ENCODE measurements around the gene RAD18.

Gene RAD18

DNA sequence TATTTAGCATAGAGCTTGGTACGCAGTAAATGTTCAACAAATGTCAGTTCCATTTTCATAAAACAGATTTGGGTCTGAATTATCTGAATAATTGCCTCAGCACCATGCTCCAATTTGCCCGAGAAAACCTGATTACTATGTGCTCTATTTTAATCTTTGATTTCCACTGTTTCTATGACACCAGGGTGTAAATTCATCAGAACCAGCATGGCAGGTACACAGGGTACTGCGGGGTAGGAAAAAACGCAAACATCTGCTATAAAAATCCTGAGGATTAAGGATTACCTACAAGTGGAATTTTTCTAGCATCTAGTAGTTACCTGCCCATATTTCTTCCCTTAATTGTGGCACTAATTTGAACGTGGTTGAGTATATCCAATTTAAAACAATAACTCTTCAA lies 70.3 kb downstream of the RAD18 start:
- DNase-seq = no peak

DNA sequence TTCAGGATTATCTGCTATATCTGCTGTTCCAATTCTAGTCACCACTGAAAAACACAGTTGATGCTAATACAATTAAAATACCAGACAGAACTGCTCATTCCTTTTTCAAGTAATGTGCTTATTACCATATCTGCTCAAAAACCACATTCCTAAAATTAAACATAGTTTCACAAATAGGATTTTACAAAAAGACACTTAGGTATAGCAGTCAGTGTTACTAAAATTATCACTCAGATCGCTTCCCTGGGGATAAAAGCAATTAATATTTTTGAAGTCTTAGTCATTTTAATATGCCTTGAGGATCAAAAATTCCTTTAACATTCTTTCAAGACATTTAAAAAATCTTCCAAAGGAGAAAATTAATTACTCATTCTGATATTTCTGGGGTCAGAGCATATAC lies 71.5 kb downstream of the RAD18 start:
- no peak for DNase-seq

DNA sequence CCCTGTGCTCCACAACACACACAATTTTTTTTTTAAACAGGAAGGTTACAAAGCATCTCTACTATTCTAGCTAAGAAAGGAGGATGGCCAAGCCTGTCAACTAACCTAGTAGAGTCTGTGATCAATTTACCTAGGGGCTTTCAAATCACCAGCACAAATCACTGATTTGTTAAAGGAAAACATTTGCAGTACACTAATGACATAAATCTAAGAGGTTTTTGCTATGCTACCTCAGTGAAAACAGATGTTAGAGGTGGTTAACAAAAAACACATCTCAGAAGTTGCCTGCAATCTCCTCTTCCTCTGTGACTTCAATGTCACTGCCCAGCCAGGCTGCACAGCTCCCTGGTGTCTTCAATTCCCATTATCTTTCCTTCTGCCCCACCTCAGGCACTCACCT lies 72.0 kb downstream of the RAD18 start:
- DNase-seq = no peak

DNA sequence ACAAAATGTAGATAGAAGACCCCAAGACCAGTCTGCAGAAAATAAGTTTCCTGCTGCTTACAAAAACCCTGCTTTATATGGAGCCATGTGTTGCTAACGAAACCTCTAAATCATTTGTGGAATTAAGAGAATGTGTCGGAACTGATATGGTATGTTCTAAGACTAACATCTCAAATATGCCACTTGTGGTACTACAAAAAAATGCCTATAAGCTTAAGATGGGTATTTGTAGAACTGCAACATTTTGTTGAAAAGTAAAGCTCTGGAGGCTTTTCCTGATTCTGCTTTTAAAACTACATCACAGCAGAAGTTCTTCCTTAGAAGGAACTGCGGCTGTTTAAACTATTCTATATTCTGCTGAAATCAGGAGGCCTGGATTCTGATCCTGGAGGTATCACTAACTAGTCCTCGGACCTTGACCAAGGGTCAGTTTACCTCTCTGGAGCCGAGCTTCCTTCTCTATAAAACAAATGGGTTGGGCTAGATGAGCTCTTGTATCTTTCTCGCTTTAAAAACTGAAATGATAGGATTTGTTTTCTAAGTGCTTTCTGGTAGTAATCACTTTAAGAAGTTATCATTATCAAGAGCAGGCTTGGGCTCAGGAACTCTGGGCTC lies 74.9 kb downstream of the RAD18 start:
- DNase-seq = no peak

DNA sequence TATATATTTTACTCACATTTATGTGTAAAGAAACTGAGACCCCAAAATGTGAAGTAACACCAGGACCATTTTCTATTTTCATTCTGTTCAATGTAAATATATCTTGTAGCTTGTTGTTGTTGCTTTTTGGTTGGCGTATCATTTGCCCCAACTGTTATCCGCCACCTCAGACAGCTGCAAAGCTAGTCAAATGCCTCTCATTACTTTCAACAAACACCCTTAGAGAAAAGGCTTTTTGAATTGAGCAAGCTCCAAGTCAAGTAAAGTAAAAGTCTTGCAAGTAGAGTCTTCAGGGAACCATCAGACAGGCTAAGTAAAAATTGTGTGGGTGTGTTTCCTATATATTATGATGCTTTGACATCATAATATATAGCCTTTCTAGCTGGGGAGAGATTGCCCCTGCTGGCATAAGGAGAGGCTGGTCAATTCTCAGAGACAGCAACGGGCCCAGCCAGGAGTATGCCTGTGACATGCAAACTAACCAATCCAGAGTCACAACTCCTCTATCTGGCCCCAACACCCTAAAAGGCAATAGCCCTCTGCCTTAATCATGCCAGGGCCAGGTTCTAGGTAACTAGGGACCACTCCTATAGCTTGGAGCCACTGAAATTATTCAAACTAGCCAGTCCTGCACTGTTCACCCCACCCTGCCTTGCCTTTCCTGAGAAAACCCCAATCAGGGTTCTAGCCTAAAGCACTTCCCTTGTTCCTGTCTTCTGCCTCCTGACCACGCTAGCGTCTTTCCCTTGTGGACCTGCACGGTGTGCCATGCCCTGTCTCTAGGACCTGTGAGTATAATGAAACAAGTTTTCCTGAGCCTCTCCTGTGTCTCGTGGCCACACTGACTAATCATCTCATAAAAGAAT lies 75.6 kb downstream of the RAD18 start:
- DNase-seq = no peak

DNA sequence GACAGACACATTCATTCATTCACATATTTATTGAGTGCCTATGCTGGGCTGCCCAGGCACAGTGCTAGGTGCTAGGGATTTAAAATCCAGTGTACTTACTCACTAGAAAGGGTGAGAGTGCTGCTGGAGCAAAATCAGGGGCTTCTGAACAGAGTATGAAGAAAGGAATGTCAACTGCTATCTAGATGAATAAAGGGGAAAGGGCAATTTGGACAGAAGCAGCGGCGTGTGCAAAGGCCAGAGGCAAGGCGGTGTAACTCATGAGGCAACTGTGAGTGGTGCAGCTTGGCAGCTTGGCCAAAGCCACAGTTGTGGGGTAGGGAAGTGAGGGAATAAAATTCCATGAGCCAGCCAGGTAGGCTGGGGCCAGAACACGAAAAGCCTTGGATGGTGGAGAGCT lies 76.7 kb downstream of the RAD18 start:
- no peak for DNase-seq

DNA sequence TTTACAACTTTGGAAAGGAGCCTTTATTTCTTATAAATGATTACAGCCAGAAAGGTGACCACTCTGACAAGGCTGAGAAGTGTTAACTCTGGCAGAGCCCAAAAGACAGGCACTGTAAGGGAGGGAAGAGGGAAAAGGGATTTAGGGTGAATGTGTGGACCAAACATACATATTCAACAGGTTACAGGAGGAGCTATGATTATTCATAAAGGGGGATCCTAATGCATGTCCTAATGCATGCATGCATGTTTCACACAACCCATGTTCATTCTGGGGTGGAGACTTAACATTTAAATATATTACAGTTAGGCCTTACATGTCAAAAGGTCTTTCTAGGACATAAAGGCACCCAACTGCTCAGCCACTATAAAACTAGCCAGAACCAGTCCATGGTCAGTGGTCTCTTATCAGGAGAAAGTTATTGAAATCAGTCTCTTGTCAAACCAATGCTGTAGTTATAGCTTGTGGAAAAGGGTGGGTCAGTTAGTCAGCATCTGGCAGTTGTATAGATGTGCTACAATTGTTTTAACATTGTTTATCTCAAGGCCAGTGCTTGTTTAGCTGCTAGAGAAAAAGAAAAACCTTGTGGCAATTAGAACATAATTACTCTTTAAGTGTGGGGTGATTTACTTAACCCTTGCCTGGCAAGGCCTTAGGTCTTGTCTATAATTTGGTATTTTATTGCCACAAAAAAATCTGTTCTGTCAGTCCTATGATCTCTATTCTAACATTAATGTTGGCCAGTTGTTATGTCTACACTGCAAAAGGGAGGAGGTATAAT lies 77.5 kb downstream of the RAD18 start:
- no peak for DNase-seq

DNA sequence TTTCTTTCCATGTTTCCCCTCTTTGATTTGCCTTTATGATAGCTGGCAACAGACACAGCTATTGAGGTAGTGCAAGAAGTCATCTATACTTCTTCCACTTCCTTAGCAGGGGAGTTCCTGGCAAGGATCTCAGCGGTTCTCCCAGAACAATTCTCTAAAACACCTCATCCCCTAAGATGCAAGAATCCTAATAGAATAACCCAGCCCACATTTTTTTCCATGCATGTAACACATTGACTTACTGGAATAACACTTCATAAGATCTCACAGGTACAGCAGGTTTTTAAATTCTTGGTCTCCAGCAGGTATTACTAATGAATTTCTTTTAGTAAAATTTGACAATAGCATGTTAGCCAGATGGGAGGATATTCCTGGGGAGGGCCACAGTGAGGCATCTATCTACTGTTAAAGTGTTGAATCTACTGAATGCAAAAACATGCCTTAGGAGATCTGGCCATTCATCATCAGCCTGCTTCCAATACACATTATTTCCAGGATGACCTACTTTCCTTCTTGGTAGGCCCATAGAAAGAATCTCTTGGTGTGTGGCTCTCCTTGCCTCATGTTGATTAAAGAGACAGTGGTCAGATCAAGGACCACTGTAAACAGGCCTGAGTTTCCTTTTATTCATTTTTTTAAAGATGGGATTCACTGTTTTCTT lies 78.5 kb downstream of the RAD18 start:
- no peak for DNase-seq

DNA sequence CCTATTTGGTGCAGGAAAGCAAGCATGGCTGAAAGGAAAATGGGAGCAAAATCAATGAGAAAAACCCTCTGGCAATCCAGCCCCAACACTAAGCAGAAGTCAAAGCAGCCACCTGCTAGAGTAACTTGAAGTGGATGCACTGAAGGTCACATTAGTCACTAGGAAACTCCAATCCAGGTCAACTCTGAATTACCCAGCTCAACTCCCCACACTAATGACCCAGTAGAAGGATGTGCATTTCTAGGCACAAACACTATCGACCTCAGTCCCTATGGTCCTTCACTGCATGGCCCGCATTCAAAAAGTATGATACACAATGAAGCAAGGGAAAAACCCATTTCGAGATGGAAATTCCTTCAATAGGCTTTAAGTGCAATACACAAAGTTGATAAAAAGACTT lies 80.6 kb downstream of the RAD18 start:
- no peak for DNase-seq

DNA sequence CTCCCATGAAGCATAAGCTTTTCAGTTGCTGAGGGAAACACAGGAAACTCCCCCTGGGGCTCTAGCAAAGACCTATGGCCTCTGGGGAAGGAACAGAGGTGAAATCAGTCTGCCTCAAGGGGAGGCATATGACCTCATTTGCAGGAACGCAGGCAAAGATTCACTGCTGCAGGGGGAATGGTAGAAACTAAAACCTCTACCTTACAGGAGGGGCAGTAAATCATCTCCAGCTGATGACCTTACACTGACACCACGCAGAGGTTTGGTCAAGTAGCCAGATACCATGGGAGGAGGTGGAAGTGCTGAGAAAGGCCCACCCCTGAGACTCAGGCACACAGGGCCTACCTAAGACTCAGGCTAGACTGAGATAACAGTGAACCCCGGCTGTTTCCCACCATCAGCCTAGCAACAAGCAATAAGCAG lies 81.1 kb downstream of the RAD18 start:
- DNase-seq = no peak

DNA sequence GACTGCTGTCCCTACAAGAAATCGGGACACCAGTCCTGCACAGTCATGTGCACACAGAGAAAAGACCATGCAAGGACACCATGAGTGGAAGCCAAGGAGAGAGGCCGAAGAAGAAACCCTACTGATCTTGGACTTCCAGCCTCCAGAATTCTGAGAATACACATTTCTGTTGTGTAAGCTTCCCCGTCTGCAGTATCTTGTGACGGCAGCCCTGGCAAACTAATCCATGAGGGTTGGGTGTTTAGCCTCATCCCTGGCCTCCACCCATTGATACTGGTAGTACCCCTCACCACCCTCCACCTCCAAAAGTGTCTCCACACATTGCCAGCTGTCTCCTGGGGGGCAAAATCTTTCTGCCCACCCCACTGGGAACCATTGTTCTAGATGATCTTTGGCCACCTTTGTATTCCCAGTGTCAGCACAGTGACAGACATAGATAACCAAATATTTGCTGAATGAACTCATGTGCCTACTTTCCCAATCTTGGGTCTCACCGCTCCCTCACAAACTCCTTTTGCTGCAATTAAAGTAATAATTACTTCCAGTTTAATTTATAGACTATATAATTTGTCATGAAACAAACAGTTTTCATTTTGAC lies 83.8 kb downstream of the RAD18 start:
- no peak for DNase-seq

DNA sequence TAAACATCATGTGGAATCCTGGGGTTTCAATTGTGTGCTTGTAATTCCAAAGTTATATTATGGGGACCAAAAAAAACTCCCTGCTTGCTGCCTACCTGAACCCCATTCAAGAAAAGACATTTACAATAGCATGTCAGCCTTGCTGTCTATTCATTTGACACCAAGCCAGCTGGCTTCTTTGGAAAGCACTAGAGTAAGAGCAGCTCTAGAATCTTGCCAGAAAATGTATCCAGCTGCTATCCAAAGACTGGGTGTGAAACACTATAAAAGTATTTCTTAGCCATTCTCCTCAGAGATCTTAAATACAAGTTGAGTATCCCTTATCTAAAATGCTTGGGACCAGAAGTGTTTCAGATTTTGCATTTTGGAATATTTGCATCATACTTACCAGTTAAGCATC lies 87.4 kb downstream of the RAD18 start:
- DNase-seq = no peak

DNA sequence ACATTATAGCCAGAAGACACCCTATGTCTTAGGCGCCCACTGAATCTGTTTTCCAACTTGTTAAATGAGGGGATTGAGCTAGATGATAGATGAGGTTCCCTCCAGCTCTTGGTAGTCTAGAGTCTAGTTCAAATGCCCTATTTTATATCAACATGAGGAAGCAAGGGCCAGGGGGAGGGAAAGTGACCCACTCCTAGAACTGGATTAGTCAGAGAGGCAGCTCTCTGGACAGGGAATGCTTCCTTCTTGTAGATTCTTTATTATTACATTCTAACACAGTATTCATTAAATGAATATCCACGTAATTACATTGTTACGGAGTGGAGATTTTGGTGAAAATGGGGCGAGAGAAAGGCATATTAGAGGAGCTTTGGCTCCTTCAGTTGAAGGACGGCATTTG lies 89.5 kb downstream of the RAD18 start:
- no peak for DNase-seq

DNA sequence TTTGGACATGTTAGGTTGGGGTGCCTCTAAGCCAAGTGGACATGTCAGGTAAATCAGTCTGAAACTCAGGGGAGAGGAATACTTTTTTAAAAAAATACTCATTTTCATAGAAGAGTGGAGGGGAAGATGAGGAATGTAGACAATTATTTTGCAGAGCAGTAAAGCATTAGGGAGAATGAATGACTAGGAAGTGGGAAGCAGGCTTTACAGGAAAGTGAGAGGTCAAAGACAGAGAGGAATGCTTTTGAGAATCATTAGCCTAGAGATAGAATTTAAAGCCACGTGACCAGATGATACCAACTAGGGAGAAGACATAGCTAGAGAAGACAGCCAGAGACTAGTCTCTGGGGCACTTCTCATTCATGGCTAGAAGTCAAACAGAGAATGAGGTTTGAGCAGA lies 91.0 kb downstream of the RAD18 start:
- no peak for DNase-seq

DNA sequence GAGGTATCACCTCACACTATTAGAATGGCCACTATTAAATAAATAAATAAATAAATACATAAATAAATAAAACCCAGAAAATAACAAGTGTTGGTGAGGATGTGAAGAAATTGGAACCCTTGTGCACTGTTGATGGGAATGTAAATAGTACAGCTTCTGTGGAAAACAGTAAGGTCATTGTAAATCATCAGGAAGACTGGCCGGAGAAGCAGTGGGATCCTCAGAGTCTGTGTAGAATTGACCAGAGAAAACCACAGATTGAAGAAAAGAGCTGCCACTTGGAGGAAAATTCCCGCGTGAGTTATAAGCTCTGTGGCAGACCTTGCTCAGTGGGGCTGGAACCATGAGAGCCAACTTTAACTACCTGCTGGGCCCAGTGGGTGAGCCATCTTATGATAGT lies 92.0 kb downstream of the RAD18 start:
- no peak for DNase-seq

DNA sequence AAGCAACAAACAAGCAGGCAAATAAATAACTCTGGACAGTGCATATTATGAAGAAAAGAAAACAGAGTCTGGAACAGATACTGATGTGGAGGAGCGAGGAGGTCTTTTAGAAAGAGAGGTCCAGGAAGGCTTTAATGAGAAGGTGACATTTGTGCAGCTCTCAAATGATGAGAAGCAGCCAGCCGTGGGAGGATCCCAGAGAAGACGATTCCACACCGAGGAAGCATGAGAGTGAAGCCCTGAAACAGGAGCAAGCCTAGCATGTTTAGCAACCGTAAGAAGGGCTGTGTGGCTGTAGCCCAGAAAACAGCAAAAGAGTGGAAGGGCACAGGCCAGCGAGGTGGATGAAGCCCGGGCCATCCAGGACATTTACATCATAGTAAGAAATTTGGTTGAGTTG lies 93.1 kb downstream of the RAD18 start:
- no peak for DNase-seq

DNA sequence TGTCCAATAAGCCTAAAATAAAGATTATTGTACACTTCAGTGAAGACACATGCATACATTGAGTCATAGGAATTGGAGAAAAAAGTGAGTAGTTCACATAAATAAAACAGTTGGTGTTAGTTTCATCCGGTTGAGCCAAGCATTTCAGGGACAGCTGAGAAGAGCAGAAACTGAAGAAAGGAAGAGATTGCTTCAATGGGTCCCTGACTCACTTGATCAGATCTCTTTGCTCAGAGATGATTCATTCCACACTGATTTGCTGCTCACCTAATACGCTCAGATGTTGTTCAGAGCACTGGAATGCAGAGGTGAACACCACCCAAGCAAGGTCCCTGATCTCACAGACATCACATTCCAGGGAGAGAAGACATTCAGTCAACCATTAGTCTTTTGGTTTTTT lies 93.7 kb downstream of the RAD18 start:
- no peak for DNase-seq

DNA sequence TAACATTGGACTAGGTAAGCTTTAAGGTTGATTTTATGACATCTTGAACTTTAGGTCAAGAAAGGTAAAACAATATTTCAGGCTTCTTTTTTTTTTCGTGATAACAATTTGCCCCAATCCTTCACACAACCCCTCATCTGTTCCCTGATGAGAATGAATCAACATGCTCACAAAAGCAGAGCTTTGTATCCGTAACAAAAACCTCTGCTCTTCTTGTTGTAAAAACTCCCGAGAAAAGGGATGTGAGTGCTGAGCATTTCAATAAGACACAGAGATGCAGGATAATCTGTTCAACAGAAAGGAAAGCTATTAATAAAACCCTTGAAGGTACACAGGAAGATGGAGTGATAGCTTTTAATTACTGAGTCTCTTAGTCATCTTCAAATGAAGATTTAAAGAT lies 94.3 kb downstream of the RAD18 start:
- no peak for DNase-seq

DNA sequence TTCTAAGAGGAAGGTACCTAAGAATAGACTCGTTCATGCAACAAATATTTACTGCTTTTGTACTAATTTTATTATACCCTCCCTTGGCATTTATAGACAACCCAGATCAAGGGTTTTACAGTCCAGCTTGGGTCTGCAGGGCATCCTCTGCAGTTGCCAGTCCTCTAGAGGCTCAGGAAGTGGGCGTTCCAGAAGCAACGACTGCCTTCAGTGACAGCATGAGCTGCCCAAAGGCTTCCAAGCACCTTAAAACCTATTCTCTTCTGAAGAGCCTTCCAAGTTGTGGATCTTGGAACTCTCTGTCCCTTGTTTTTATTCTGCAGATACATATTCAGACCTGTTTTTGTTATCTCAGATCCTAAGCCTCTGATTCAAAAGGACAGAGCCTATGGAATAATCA lies 95.6 kb downstream of the RAD18 start:
- no peak for DNase-seq

DNA sequence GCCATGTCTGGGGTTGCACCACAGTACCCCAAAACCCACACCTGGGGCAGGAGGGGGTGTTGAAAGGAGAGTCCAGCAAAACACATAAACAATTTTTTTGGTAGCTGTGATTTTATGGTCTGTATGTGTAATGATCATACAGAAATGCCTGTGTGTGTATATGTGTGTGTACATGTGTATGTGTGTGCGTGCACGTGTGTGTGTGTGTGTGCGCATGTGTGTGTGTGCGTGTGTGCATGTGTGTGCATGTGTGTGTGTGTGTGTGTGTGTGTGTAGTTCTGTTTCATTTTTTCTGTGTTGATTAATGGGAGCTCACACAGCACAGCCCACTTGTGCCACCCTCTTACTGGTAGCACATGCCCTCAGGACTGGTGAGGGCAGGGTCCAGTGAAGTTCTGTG lies 97.6 kb downstream of the RAD18 start:
- DNase-seq = no peak

DNA sequence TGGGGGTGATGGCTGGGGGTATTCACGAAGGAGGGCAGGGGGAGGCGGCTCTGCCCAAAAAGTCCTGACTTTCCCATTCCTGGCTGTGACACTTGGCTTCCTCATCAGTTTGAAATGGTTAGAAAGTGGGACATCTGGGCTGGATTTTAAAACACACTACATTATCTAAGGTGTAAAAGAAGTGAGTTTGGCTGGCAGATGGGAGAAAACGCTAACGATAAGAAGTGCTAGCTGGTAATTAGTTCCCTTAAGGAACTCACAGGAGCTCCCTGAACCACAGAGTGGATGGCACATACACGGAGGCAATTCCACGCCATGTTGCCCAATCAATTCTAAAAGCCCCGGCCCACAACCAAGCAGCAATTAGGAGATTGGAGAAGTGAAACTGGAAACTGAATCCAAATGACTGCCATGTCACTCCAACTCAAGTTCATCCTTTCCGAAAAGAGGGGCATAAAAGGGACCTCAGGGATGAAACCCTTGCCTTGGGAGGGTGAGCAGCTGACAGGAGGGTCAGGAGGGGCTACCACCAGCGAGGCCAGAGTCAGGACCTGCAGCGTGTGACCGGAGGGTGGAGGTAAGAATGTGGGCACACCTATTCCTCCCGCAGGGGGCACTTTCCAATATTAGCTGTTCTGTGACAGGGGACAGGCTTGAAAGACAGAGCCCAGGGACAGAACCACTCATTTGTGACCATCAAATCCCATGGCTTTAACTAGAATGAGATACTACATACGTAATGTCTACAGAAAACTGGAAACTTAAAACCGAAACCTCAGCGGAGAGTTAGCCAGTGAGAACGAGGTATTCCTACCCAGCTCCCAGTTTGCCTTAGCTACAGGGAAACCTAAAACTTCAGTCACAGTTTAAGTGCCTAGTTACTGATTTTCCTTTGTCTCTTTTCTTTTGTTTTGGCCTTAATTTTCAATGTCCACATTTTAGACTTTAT lies 98.6 kb downstream of the RAD18 start:
- no peak for DNase-seq

DNA sequence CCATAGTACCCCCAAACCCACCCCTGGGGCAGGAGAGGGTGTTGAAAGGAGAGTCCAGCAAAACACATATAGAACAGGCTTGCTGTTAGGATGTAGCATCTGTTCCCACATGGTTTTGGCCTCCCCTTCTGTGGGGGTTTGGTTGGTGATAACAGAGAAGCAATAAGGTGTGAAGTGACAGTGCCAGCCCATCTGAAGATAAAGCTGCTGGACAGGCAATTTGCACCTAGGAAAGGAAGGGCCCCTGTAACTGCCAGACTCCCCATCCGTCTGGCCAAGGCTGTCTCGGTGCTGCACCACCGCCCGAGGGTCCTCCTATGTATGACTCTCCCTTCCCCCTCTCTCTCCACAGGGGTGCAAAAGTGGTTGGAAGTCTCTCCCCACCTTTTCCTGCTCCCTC lies 99.4 kb downstream of the RAD18 start:
- DNase-seq = no peak

All from DMS153 (cell line).